IPS-15b (cell line): ENCODE results near the gene STK11.

Experiments
- H3K27me3 ChIP-seq: one replicate; pipeline ENCODE4 v1.6.1; 2013; ENCODE audit warnings: low read length; ENCODE audit not compliant: control insufficient read depth, insufficient read depth
- H3K36me3 ChIP-seq: one replicate; pipeline ENCODE4 v1.6.1; 2013; ENCODE audit warnings: low read length; ENCODE audit not compliant: control insufficient read depth, insufficient read depth
- H3K4me1 ChIP-seq: one replicate; pipeline ENCODE4 v1.6.1; 2013; ENCODE audit warnings: mild to moderate bottlenecking, low read length; ENCODE audit not compliant: control insufficient read depth, insufficient read depth
- H3K4me3 ChIP-seq: one replicate; pipeline ENCODE4 v1.5.1; 2013; ENCODE audit warnings: low read depth, low read length
- H3K9ac ChIP-seq: one replicate; pipeline ENCODE4 v1.6.1; 2013; ENCODE audit warnings: low read depth, mild to moderate bottlenecking, low read length
- H3K9me3 ChIP-seq: one replicate; pipeline ENCODE4 v1.6.1; 2013; ENCODE audit warnings: mild to moderate bottlenecking, low read length; ENCODE audit not compliant: control insufficient read depth, insufficient read depth

STK11 gene

GRCh38 chr19:1225440-1226226 lies 20.1 kb downstream of the STK11 start:
- Histone ChIP-seq H3K36me3 (peaks cover 58% of the 10 kb centered on the region), H3K27me3 (no peaks in the 10 kb centered on the region), H3K4me3 (no peak overlapping the region), H3K9me3 (no peaks in the 10 kb centered on the region), H3K4me1 (no peaks in the 10 kb centered on the region), H3K9ac (no peak overlapping the region)

- no peak overlapping the region for H3K4me3 ChIP-seq
- no peaks in the 10 kb centered on the region for H3K4me1 ChIP-seq
- peaks cover 52% of the 10 kb centered on the region for H3K36me3 ChIP-seq
These were observed 20.6 kb downstream of the STK11 start for GRCh38 chr19:1226227-1226518.

GRCh38 chr19:1226522-1227303 lies 21.1 kb downstream of the STK11 start:
- H3K9me3 ChIP-seq: no peaks in the 10 kb centered on the region
- H3K27me3 ChIP-seq: no peaks in the 10 kb centered on the region
- H3K4me3 ChIP-seq: no peak overlapping the region
- H3K4me1 ChIP-seq: no peaks in the 10 kb centered on the region
- no peak overlapping the region for H3K9ac ChIP-seq
- H3K36me3 ChIP-seq: peaks cover 47% of the 10 kb centered on the region

More at GRCh38 chr19:1226227-1226518, 20.6 kb downstream of the STK11 start:
- Histone ChIP-seq H3K9me3 (no peaks in the 10 kb centered on the region), H3K27me3 (no peaks in the 10 kb centered on the region), H3K9ac (no peak overlapping the region)

GRCh38 chr19:1227304-1228054 lies 21.9 kb downstream of the STK11 start:
- H3K9ac ChIP-seq: no peak overlapping the region
- peaks cover 50% of the 10 kb centered on the region for H3K36me3 ChIP-seq
- H3K9me3 ChIP-seq: no peaks in the 10 kb centered on the region
- no peaks in the 10 kb centered on the region for H3K27me3 ChIP-seq
- no peak overlapping the region for H3K4me3 ChIP-seq
- no peaks in the 10 kb centered on the region for H3K4me1 ChIP-seq

- no peak overlapping the region for H3K4me3 ChIP-seq
- H3K36me3 ChIP-seq: peaks cover 45% of the 10 kb centered on the region
- H3K9ac ChIP-seq: no peak overlapping the region
- no peaks in the 10 kb centered on the region for H3K9me3 ChIP-seq
- H3K4me1 ChIP-seq: no peaks in the 10 kb centered on the region
- no peaks in the 10 kb centered on the region for H3K27me3 ChIP-seq
These were observed 22.8 kb downstream of the STK11 start for GRCh38 chr19:1228161-1228957.

GRCh38 chr19:1229056-1229923 lies 23.7 kb downstream of the STK11 start:
- H3K9me3 ChIP-seq: no peaks in the 10 kb centered on the region
- no peaks in the 10 kb centered on the region for H3K27me3 ChIP-seq
- no peak overlapping the region for H3K4me3 ChIP-seq
- no peak overlapping the region for H3K9ac ChIP-seq
- H3K36me3 ChIP-seq: peaks cover 47% of the 10 kb centered on the region
- H3K4me1 ChIP-seq: no peaks in the 10 kb centered on the region

GRCh38 chr19:1229924-1230782 lies 24.6 kb downstream of the STK11 start:
- no peak overlapping the region for H3K4me3 ChIP-seq
- H3K4me1 ChIP-seq: no peaks in the 10 kb centered on the region
- H3K36me3 ChIP-seq: peaks cover 46% of the 10 kb centered on the region
- H3K9me3 ChIP-seq: no peaks in the 10 kb centered on the region
- H3K9ac ChIP-seq: no peak overlapping the region
- no peaks in the 10 kb centered on the region for H3K27me3 ChIP-seq

- H3K27me3 ChIP-seq: no peaks in the 10 kb centered on the region
- H3K4me1 ChIP-seq: no peaks in the 10 kb centered on the region
- no peak overlapping the region for H3K4me3 ChIP-seq
- no peak overlapping the region for H3K9ac ChIP-seq
- H3K36me3 ChIP-seq: peaks cover 50% of the 10 kb centered on the region
- H3K9me3 ChIP-seq: no peaks in the 10 kb centered on the region
These were observed 25.4 kb downstream of the STK11 start for GRCh38 chr19:1230783-1231489.

GRCh38 chr19:1231729-1232637 lies 26.4 kb downstream of the STK11 start:
- no peaks in the 10 kb centered on the region for H3K9me3 ChIP-seq
- H3K27me3 ChIP-seq: no peaks in the 10 kb centered on the region
- H3K4me3 ChIP-seq: no peak overlapping the region
- H3K9ac ChIP-seq: no peak overlapping the region
- no peaks in the 10 kb centered on the region for H3K4me1 ChIP-seq
- peaks cover 39% of the 10 kb centered on the region for H3K36me3 ChIP-seq
